Body of pancreas (tissue), 4 donors: ENCODE data around the gene CHRNA1. TPM values are rescaled to one million over a fixed set of nuclear protein-coding genes. Genes with fewer than 3 reads are reported as not detected.

Source experiments
- ATAC-seq: fragments of 150-250 bp; one replicate; pipeline ENCODE4 v1.9.1; 2016
- DNase-seq, 4 donors: peaks; one replicate each; pipeline ENCODE4 v3.0.0-alpha.2; 2019
- H3K27ac ChIP-seq, 4 donors: fragments of 200-600 bp; sonication (generic); 1 replicate in 3 of 4; 2 replicates in 1 of 4; pipeline versions ENCODE4 v1.5.1 to v1.6.1; 2016 to 2019; ENCODE audit warnings: mild to moderate bottlenecking in 1 of 4, mixed read lengths in 1 of 4, moderate library complexity in 1 of 4
- H3K27me3 ChIP-seq, 2 donors: fragments of 200-600 bp; sonication (generic); one replicate each; pipeline ENCODE4 v1.6.0; 2016; ENCODE audit warnings: mild to moderate bottlenecking in 1 of 2
- H3K36me3 ChIP-seq, 2 donors: fragments of 200-600 bp; sonication (generic); replicated peaks in 1 of 2; 2 replicates each; pipeline ENCODE4 v1.5.1; 2016; ENCODE audit warnings: low read depth in 2 of 2; ENCODE audit not compliant: insufficient read depth in 1 of 2
- H3K4me1 ChIP-seq: fragments of 200-600 bp; sonication (generic); one replicate; pipeline ENCODE4 v1.6.0; 2016
- H3K4me3 ChIP-seq, 2 donors: fragments of 200-600 bp; sonication (generic); 1 replicate in 1 of 2; 2 replicates in 1 of 2; pipeline ENCODE4 v1.5.1; 2016 to 2019
- H3K9me3 ChIP-seq, 3 donors: fragments of 200-600 bp; sonication (generic); 1 replicate in 2 of 3; 2 replicates in 1 of 3; pipeline ENCODE4 v1.5.1; 2016
- CTCF ChIP-seq, 7 experiments: fragments of 450-650 bp in 4 of 7; fragments of 200-600 bp in 3 of 7; sonication (generic) in 3 of 7; IDR thresholded peaks; one replicate each; pipeline ENCODE4 v1.5.1; 2016 to 2019; ENCODE audit warnings: antibody characterized with exemption in 7 of 7
- POLR2A ChIP-seq, 3 donors: fragments of 450-650 bp; IDR thresholded peaks; one replicate each; pipeline ENCODE4 v1.6.1; 2016; ENCODE audit warnings: antibody characterized with exemption in 3 of 3, mild to moderate bottlenecking in 2 of 3
- WGBS, 2 donors: methylation state at CpG; one replicate each; pipeline ENCODE4 v1.1.5; 2017; 5-methylcytosine and 5-hydroxymethylcytosine counted together
- intact Hi-C: fragments of 100-400 bp; cut with DNase I; formaldehyde crosslinking; loops from one replicate; pipeline ENCODE4 v1.15.1; 2023
- total RNA-seq, 2 donors: library from RNA; depleted of rRNA; stranded (reverse); fragments of >200 nt; gene quantifications; one replicate each; pipeline ENCODE4 v1.1.0, GENCODE V29; 2016

The CHRNA1 gene
- not detected for total RNA-seq

- intact Hi-C loops, result no loop called here
- ATAC-seq (no peak), DNase-seq (no peak)
- Histone ChIP-seq H3K4me1 (no peaks in the 10 kb centered on the region), H3K4me3 (no peak within 1 kb of the TSS), H3K27ac (no peak within 1 kb of the TSS), H3K36me3 (no peaks in the 10 kb centered on the region), H3K27me3 (no peaks in the 10 kb centered on the region), H3K9me3 (no peaks in the 10 kb centered on the region)
- TF ChIP-seq CTCF (IDR thresholded peaks at IDR 0.05), result no peak
- TF ChIP-seq POLR2A (IDR thresholded peaks at IDR 0.05), result no peak
- WGBS, 2 donors, result 72 to 76% methylated on average over 12 to 13 of the region's 13 CpGs
These were observed at the start of gene CHRNA1 for GRCh38 chr2:174764280-174765255. TSS of gene CHRNA1 (minus strand) at chr2:174764472. CDS start at chr2:174764394, 78 bp downstream.

- 97% methylated on average over 7 of the region's 7 CpGs for WGBS, 2 donors
- no peaks in the 10 kb centered on the region for H3K9me3 ChIP-seq
- DNase-seq (no peak), ATAC-seq (no peak)
- no peak overlapping the region for H3K4me3 ChIP-seq
- H3K27me3 ChIP-seq, result no peaks in the 10 kb centered on the region
- H3K4me1 ChIP-seq, result no peaks in the 10 kb centered on the region
- no peaks in the 10 kb centered on the region for H3K36me3 ChIP-seq
- TF ChIP-seq POLR2A (IDR thresholded peaks at IDR 0.05) (no peak), CTCF (IDR thresholded peaks at IDR 0.05) (no peak)
- intact Hi-C loops, result no loop called here
- H3K27ac ChIP-seq, result no peak overlapping the region
These were observed 47.8 kb upstream of the CHRNA1 start for GRCh38 chr2:174812037-174812436.

- WGBS, 2 donors, result 74 to 89% methylated on average over 1 of the region's 1 CpG
- intact Hi-C loops, result no loop called here
- no peak for DNase-seq
- H3K4me1 ChIP-seq, result no peaks in the 10 kb centered on the region
- no peak overlapping the region for H3K4me3 ChIP-seq
- H3K36me3 ChIP-seq, result no peaks in the 10 kb centered on the region
- no peak overlapping the region for H3K27ac ChIP-seq
- H3K27me3 ChIP-seq, result no peaks in the 10 kb centered on the region
- ATAC-seq, result no peak
- TF ChIP-seq CTCF (IDR thresholded peaks at IDR 0.05) (no peak), POLR2A (IDR thresholded peaks at IDR 0.05) (no peak)
- no peaks in the 10 kb centered on the region for H3K9me3 ChIP-seq
These were observed 43.7 kb upstream of the CHRNA1 start for GRCh38 chr2:174807931-174808330.

- WGBS, 2 donors, result 93 to 100% methylated on average over 1 of the region's 1 CpG
- no peak for ATAC-seq
- intact Hi-C loops, result no loop called here
These were observed 41.5 kb upstream of the CHRNA1 start for GRCh38 chr2:174805803-174806202.

More at GRCh38 chr2:174805803-174806202, 41.5 kb upstream of the CHRNA1 start:
- Histone ChIP-seq H3K36me3 (no peaks in the 10 kb centered on the region), H3K4me3 (no peak overlapping the region), H3K4me1 (no peaks in the 10 kb centered on the region), H3K27ac (no peak overlapping the region), H3K9me3 (no peaks in the 10 kb centered on the region), H3K27me3 (no peaks in the 10 kb centered on the region)
- no peak for TF ChIP-seq POLR2A (IDR thresholded peaks at IDR 0.05)
- TF ChIP-seq CTCF (IDR thresholded peaks at IDR 0.05), result no peak
- no peak for DNase-seq
